Glutamatergic neuron (in vitro differentiated cells): ENCODE results near the gene RAPGEF1. TPM values are rescaled to one million over a fixed set of nuclear protein-coding genes. Genes with fewer than 3 reads are reported as not detected.

Source experiments
- DNase-seq: peaks from one replicate; pipeline ENCODE4 v3.0.0; 2022
- H3K27ac Mint-ChIP-seq: one replicate; pipeline ENCODE4 v1.8.0; 2020; ENCODE audit warnings: mild to moderate bottlenecking, mixed read lengths, inconsistent platforms; ENCODE audit not compliant: unreplicated experiment
- H3K27me3 Mint-ChIP-seq: one replicate; pipeline ENCODE4 v1.8.0; 2020; ENCODE audit warnings: mild to moderate bottlenecking, moderate library complexity, mixed read lengths, inconsistent platforms; ENCODE audit not compliant: unreplicated experiment
- H3K36me3 Mint-ChIP-seq: one replicate; pipeline ENCODE4 v1.8.0; 2020; ENCODE audit warnings: mild to moderate bottlenecking, mixed read lengths, inconsistent platforms; ENCODE audit not compliant: unreplicated experiment
- H3K4me1 Mint-ChIP-seq: one replicate; pipeline ENCODE4 v1.8.0; 2020; ENCODE audit warnings: mild to moderate bottlenecking, low read depth, mixed read lengths, inconsistent platforms; ENCODE audit not compliant: unreplicated experiment
- H3K4me3 Mint-ChIP-seq: one replicate; pipeline ENCODE4 v1.8.0; 2020; ENCODE audit warnings: mild to moderate bottlenecking, mixed read lengths, inconsistent platforms; ENCODE audit not compliant: unreplicated experiment
- H3K9me3 Mint-ChIP-seq: one replicate; pipeline ENCODE4 v1.8.0; 2020; ENCODE audit warnings: mild to moderate bottlenecking, moderate library complexity, mixed read lengths, inconsistent platforms; ENCODE audit not compliant: unreplicated experiment
- total RNA-seq: library from RNA; stranded (reverse); fragmentation: NEBNext Ultra II Directional; extraction: Animal tissue kit (Norgen Biotek cat#: 25700); gene quantifications from one replicate; pipeline ENCODE4 v1.2.1, GENCODE V29; 2021; ENCODE audit not compliant: unreplicated experiment
- TF ChIP-seq, protein P1 (sequence below): fragments of 200-600 bp; sonication (generic); IDR thresholded peaks from one replicate; pipeline ENCODE4 v1.5.0; 2021; ENCODE audit not compliant: partially characterized antibody, unreplicated experiment

The RAPGEF1 gene
- total RNA-seq, 1 donor from 2014 or later: 319 TPM

DNA sequence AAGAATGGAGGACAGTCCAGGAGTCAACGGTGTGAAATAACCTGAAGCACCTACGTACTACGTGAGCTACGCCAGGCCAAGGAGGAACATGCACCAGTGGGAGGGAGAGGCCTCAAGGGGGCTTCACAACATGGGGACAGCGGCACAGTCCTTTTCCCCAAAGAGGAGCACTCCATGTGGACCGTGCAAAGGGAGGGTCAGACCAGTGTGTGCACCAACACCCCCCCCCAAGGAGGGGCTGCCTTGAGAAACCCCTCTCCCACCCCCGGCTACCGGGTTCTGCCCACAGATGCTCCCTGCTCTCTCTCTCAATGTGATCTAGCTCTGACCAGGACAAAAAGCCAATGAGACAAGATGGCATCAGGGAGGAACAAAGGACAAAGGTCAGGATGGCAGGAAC is 126.0 kb downstream of the RAPGEF1 start:
- peaks cover 49% of the 10 kb centered on the region for H3K4me1 Mint-ChIP-seq

DNA sequence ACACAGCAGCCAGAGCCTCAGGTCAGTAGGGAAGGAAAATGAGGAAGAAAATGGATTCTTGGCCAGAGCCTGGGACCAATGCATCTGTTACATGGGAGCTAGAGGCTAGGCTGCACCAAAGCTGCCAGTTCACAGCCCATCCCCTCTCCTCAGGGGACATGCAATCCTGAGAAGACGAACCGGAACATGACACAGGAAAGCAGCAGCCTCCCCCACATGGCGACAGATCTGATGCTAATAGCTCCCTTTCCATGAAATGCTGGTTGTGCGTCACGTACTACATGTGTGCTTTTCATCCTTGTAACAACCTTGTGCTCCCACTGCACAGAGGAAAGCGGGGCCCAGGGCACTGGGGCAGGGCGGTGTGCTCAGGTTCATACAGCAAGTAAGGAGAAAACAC is 127.0 kb downstream of the RAPGEF1 start:
- no peak for DNase-seq
- H3K4me1 Mint-ChIP-seq: peaks cover 50% of the 10 kb centered on the region
- H3K27me3 Mint-ChIP-seq: peaks cover 10% of the 10 kb centered on the region
- H3K4me3 Mint-ChIP-seq: no peak overlapping the region
- TF ChIP-seq, protein P1, sequence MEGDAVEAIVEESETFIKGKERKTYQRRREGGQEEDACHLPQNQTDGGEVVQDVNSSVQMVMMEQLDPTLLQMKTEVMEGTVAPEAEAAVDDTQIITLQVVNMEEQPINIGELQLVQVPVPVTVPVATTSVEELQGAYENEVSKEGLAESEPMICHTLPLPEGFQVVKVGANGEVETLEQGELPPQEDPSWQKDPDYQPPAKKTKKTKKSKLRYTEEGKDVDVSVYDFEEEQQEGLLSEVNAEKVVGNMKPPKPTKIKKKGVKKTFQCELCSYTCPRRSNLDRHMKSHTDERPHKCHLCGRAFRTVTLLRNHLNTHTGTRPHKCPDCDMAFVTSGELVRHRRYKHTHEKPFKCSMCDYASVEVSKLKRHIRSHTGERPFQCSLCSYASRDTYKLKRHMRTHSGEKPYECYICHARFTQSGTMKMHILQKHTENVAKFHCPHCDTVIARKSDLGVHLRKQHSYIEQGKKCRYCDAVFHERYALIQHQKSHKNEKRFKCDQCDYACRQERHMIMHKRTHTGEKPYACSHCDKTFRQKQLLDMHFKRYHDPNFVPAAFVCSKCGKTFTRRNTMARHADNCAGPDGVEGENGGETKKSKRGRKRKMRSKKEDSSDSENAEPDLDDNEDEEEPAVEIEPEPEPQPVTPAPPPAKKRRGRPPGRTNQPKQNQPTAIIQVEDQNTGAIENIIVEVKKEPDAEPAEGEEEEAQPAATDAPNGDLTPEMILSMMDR: no peak
- H3K36me3 Mint-ChIP-seq: peaks cover 5% of the 10 kb centered on the region
- peaks cover 26% of the 10 kb centered on the region for H3K9me3 Mint-ChIP-seq
- peak overlapping the region; percentile 57 for H3K27ac Mint-ChIP-seq

More for the DNA sequence above, 126.0 kb downstream of the RAPGEF1 start:
- Mint-ChIP-seq H3K36me3 (peaks cover 9% of the 10 kb centered on the region), H3K27ac (no peak overlapping the region), H3K27me3 (peaks cover 16% of the 10 kb centered on the region), H3K9me3 (peaks cover 28% of the 10 kb centered on the region), H3K4me3 (no peak overlapping the region)
- TF ChIP-seq, protein P1: no peak
- DNase-seq: no peak

- H3K4me1 Mint-ChIP-seq: peaks cover 46% of the 10 kb centered on the region
- DNase-seq: no peak
- TF ChIP-seq, protein P1: no peak
- H3K27me3 Mint-ChIP-seq: peaks cover 12% of the 10 kb centered on the region
- peaks cover 2% of the 10 kb centered on the region for H3K36me3 Mint-ChIP-seq
- H3K9me3 Mint-ChIP-seq: peaks cover 20% of the 10 kb centered on the region
- peak overlapping the region; percentile 55 for H3K4me3 Mint-ChIP-seq
- H3K27ac Mint-ChIP-seq: no peak overlapping the region
Measured at GRCh38 chr9:131611586-131612315, 128.1 kb downstream of the RAPGEF1 start.

- no peak for DNase-seq
- peaks cover 51% of the 10 kb centered on the region for H3K4me1 Mint-ChIP-seq
- H3K4me3 Mint-ChIP-seq: peak overlapping the region; percentile 20
- peak overlapping the region; percentile 72 for H3K27ac Mint-ChIP-seq
- peaks cover 12% of the 10 kb centered on the region for H3K27me3 Mint-ChIP-seq
- peaks cover 17% of the 10 kb centered on the region for H3K9me3 Mint-ChIP-seq
- TF ChIP-seq, protein P1: no peak
- peaks cover 5% of the 10 kb centered on the region for H3K36me3 Mint-ChIP-seq
Measured at GRCh38 chr9:131610231-131610761, 129.6 kb downstream of the RAPGEF1 start.

- H3K36me3 Mint-ChIP-seq: peaks cover 5% of the 10 kb centered on the region
- DNase-seq: no peak
- peaks cover 14% of the 10 kb centered on the region for H3K27me3 Mint-ChIP-seq
- H3K27ac Mint-ChIP-seq: peak overlapping the region; percentile 79
- TF ChIP-seq, protein P1: no peak
- H3K9me3 Mint-ChIP-seq: peaks cover 17% of the 10 kb centered on the region
- peaks cover 56% of the 10 kb centered on the region for H3K4me1 Mint-ChIP-seq
- no peak overlapping the region for H3K4me3 Mint-ChIP-seq
Measured at GRCh38 chr9:131609099-131609830, 130.6 kb downstream of the RAPGEF1 start.
